Adipocyte (in vitro differentiated cells): ENCODE measurements around the gene GYG2.
A peak's percentile ranks its signal among the peaks of the same experiment; 100 is the strongest.
"Not testable (repeated sequence)": the region's sequence is repeated elsewhere in the genome, so short reads cannot be mapped to it uniquely, and the experiment has no call there.

Source experiments
- DNase-seq: peaks from one replicate; pipeline ENCODE4 v3.0.0-alpha.2; 2015; ENCODE audit warnings: low read depth
- H3K27me3 ChIP-seq: replicated peaks from 2 replicates; pipeline ENCODE4 v1.7.0; 2013; ENCODE audit warnings: mild to moderate bottlenecking, low read length, moderate library complexity; ENCODE audit not compliant: control insufficient read depth, insufficient read depth
- H3K36me3 ChIP-seq: 2 replicates; pipeline ENCODE4 v1.7.0; 2013; ENCODE audit warnings: low read length, mild to moderate bottlenecking, moderate library complexity; ENCODE audit not compliant: control insufficient read depth, insufficient read depth, severe bottlenecking
- H3K4me1 ChIP-seq: 2 replicates; pipeline ENCODE4 v1.7.0; 2013; ENCODE audit warnings: mild to moderate bottlenecking, low read length, moderate library complexity; ENCODE audit not compliant: control insufficient read depth, insufficient read depth
- H3K4me3 ChIP-seq: 2 replicates; pipeline ENCODE4 v1.7.0; 2013; ENCODE audit warnings: mild to moderate bottlenecking, low read length, moderate library complexity
- H3K9ac ChIP-seq: 2 replicates; pipeline ENCODE4 v1.7.0; 2013; ENCODE audit warnings: mild to moderate bottlenecking, low read length, moderate library complexity
- H3K9me3 ChIP-seq: 2 replicates; pipeline ENCODE4 v1.7.0; 2013; ENCODE audit warnings: mild to moderate bottlenecking, low read length, moderate library complexity; ENCODE audit not compliant: control insufficient read depth

GYG2 gene

DNA sequence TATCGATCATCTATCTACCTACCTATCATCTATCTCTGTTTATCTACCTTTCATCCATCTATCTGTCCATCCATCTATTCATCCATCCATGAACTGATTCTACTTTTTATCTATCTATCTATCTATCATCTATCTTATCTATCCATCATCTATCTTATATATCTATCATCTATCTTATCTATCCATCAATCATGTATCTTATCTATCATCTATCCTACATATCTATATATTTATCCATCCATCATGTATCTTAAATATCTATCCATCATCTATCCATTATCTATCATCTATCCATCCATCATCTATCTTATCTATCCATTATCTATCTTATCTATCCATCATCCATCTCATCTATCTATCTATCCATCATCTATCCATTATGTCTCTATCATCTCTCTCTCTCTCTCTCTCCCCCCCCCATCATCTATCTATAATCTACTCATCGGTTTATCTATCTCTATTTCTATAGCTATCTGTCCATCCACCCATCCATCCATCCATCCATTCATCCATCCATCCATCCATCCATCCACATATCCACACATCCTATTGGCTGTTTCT is 79.5 kb downstream of the GYG2 start:
- no peak for DNase-seq
- Histone ChIP-seq H3K36me3 (no peaks in the 10 kb centered on the region), H3K4me1 (no peaks in the 10 kb centered on the region), H3K9me3 (peaks cover 15% of the 10 kb centered on the region), H3K9ac (no peak overlapping the region), H3K4me3 (no peak overlapping the region), H3K27me3 (no peaks in the 10 kb centered on the region)

DNA sequence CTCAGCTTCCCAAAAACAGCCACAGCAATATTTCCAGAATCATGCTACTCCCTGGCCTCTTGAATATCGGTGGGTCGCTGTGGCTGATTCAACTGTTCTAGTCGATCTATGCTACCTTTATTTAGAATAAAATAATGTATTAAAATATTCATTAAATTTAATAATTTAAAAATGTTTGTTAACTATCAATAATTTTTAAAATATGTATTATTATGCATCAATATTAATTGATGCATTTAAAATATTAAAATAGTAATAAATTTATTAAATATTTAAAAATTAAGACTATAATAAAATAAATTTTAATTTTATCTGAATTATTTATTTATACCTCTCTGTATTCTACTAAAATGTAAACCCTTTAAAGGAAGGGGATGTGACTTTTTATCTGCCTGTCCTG is 81.4 kb downstream of the GYG2 start:
- Histone ChIP-seq H3K36me3 (no peaks in the 10 kb centered on the region), H3K4me1 (no peaks in the 10 kb centered on the region), H3K27me3 (no peaks in the 10 kb centered on the region), H3K9ac (no peak overlapping the region), H3K4me3 (no peak overlapping the region), H3K9me3 (no peaks in the 10 kb centered on the region)
- no peak for DNase-seq

GRCh38 chrX:2913118-2913517 is 84.4 kb downstream of the GYG2 start:
- DNase-seq, result peak; percentile 7
- H3K9ac ChIP-seq, result no peak overlapping the region
- no peaks in the 10 kb centered on the region for H3K9me3 ChIP-seq

GRCh38 chrX:2917767-2918166 is 89.0 kb downstream of the GYG2 start:
- no peaks in the 10 kb centered on the region for H3K27me3 ChIP-seq
- no peak overlapping the region for H3K9ac ChIP-seq
- no peak overlapping the region for H3K4me3 ChIP-seq
- DNase-seq, result no peak
- H3K36me3 ChIP-seq, result peaks cover 16% of the 10 kb centered on the region
- no peaks in the 10 kb centered on the region for H3K9me3 ChIP-seq
- no peaks in the 10 kb centered on the region for H3K4me1 ChIP-seq

More at GRCh38 chrX:2913118-2913517, 84.4 kb downstream of the GYG2 start:
- no peak overlapping the region for H3K4me3 ChIP-seq
- H3K4me1 ChIP-seq, result no peaks in the 10 kb centered on the region
- no peaks in the 10 kb centered on the region for H3K27me3 ChIP-seq
- H3K36me3 ChIP-seq, result peaks cover 3% of the 10 kb centered on the region

GRCh38 chrX:2921193-2921592 is 92.5 kb downstream of the GYG2 start:
- Histone ChIP-seq H3K4me3 (no peak overlapping the region), H3K36me3 (peaks cover 13% of the 10 kb centered on the region), H3K4me1 (no peaks in the 10 kb centered on the region), H3K9ac (no peak overlapping the region), H3K9me3 (no peaks in the 10 kb centered on the region), H3K27me3 (no peaks in the 10 kb centered on the region)
- no peak for DNase-seq

- no peak for DNase-seq
- Histone ChIP-seq H3K9me3 (no peaks in the 10 kb centered on the region), H3K36me3 (peaks cover 13% of the 10 kb centered on the region)
Measured at GRCh38 chrX:2921750-2922149, 93.0 kb downstream of the GYG2 start.

GRCh38 chrX:2924151-2924550 is 95.4 kb downstream of the GYG2 start:
- Histone ChIP-seq H3K36me3 (peaks cover 13% of the 10 kb centered on the region), H3K9me3 (no peaks in the 10 kb centered on the region), H3K27me3 (no peaks in the 10 kb centered on the region), H3K4me3 (no peak overlapping the region), H3K9ac (no peak overlapping the region), H3K4me1 (no peaks in the 10 kb centered on the region)
- DNase-seq, result no peak

More at GRCh38 chrX:2921750-2922149, 93.0 kb downstream of the GYG2 start:
- Histone ChIP-seq H3K4me1 (no peaks in the 10 kb centered on the region), H3K9ac (no peak overlapping the region), H3K27me3 (no peaks in the 10 kb centered on the region), H3K4me3 (no peak overlapping the region)

- DNase-seq, H3K9me3 ChIP-seq: not testable (repeated sequence)
Measured at GRCh38 chrX:2926255-2926654, 97.5 kb downstream of the GYG2 start.

GRCh38 chrX:2926664-2927275 is 98.0 kb downstream of the GYG2 start:
- no peaks in the 10 kb centered on the region for H3K36me3 ChIP-seq
- no peak for DNase-seq
- no peaks in the 10 kb centered on the region for H3K4me1 ChIP-seq
- no peak overlapping the region for H3K4me3 ChIP-seq
- H3K9ac ChIP-seq, result no peak overlapping the region
- H3K27me3 ChIP-seq, result no peaks in the 10 kb centered on the region
- peaks cover 10% of the 10 kb centered on the region for H3K9me3 ChIP-seq

More at GRCh38 chrX:2926255-2926654, 97.5 kb downstream of the GYG2 start:
- not testable (repeated sequence) for H3K4me1 ChIP-seq, H3K4me3 ChIP-seq, H3K27me3 ChIP-seq, H3K9ac ChIP-seq, H3K36me3 ChIP-seq

DNA sequence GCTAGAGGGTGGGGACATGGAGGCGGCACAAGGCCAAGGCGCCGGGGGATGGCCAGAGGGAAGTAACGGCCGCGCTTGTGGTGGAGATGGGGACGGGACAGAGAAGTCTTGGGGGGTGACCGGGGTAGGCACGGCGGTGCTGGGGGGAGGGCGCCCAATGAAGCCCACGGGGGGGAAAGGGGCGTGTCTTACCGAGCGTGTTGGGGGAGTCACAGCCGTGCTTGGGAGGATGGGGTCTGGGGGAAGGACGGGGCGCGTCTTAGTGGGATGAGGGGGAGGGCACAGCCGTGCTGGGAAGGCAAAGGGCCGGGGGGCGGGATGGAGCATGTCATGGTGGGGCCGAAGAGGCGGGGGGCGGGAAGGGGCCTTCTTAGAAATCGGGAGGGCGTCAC is 99.5 kb downstream of the GYG2 start:
- peak overlapping the region; percentile 62 for H3K9ac ChIP-seq
- no peaks in the 10 kb centered on the region for H3K36me3 ChIP-seq
- no peaks in the 10 kb centered on the region for H3K27me3 ChIP-seq
- H3K4me1 ChIP-seq, result no peaks in the 10 kb centered on the region
- peaks cover 10% of the 10 kb centered on the region for H3K9me3 ChIP-seq
- peak; percentile 45 for DNase-seq
- H3K4me3 ChIP-seq, result peak overlapping the region; percentile 87

GRCh38 chrX:2928583-2929434 is 100.1 kb downstream of the GYG2 start, which contains the start of gene ARSD:
Gene ARSD (minus strand): TSS chrX:2929339. CDS start chrX:2929275, 64 bp downstream.
- no peaks in the 10 kb centered on the region for H3K36me3 ChIP-seq
- DNase-seq, result peak; percentile 93
- peak within 1 kb of the TSS; percentile 87 for H3K4me3 ChIP-seq
- H3K4me1 ChIP-seq, result no peaks in the 10 kb centered on the region
- H3K9ac ChIP-seq, result peak within 1 kb of the TSS; percentile 90
- H3K27me3 ChIP-seq, result no peaks in the 10 kb centered on the region
- H3K9me3 ChIP-seq, result peaks cover 10% of the 10 kb centered on the region
